ENCODE data around the gene POLR3C. TPM values are rescaled to one million over a fixed set of nuclear protein-coding genes. Genes with fewer than 3 reads are reported as not detected.
A peak's percentile ranks its signal among the peaks of the same experiment; 100 is the strongest.

POLR3C gene
- total RNA-seq, 4 donors from 2014 or later, result 17.5 to 79.2 (median 34.5) TPM

DNA sequence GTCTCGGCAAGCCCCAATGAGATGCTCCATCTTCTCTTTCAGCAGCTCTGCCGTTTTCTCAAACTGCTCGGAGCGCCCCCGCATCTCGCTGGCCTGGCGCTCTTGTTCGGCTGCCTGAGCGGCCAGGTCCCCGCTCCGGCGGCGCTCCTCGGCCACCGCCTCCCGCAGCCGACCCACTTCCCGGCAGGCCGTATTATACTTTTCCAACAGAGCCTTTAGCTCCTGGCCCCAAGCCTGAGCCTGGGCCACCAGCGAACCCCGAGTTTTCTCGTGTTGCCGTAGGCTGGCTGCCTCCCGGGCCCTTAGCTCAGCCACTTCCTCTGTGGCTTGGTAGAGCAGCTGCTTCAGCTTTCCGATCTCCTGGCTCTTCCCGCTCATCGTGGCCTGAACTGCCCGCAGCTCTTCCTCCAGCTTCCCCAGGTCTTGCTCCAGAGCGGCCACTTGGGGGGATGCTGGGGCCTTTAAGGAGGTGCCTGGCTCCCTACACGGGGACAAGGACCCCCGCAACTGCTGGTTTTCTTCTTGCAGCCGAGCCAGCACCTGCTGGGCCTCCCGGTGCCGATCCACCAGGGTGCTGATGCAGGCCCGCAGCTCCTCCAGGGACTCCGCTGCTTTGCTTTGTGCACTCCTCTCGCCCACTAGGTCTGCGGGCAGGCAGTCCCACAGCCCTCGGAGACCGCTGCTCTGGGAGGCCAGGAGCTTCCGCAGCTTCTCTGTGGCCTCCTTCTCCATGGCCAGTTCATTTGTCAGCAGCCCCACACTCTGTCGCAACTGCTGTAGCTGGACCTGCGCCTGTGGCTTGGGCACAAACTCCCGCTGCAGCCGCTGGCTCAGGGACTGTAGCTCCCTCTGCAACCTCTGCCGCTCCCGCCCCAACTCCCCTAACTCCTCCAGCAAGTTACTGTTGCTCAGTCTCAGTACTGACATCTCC, 48.3 kb downstream of the POLR3C start:
- TF ChIP-seq POLR2A (IDR thresholded peaks at IDR 0.05), result no peak
- TF ChIP-seq, protein P1, sequence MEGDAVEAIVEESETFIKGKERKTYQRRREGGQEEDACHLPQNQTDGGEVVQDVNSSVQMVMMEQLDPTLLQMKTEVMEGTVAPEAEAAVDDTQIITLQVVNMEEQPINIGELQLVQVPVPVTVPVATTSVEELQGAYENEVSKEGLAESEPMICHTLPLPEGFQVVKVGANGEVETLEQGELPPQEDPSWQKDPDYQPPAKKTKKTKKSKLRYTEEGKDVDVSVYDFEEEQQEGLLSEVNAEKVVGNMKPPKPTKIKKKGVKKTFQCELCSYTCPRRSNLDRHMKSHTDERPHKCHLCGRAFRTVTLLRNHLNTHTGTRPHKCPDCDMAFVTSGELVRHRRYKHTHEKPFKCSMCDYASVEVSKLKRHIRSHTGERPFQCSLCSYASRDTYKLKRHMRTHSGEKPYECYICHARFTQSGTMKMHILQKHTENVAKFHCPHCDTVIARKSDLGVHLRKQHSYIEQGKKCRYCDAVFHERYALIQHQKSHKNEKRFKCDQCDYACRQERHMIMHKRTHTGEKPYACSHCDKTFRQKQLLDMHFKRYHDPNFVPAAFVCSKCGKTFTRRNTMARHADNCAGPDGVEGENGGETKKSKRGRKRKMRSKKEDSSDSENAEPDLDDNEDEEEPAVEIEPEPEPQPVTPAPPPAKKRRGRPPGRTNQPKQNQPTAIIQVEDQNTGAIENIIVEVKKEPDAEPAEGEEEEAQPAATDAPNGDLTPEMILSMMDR (IDR thresholded peaks at IDR 0.05), result no peak
- no peaks in the 10 kb centered on the region for H3K27me3 ChIP-seq
- peak overlapping the region; percentile 59 to 85 (median 66) for H3K27ac ChIP-seq
- no peaks in the 10 kb centered on the region for H3K9me3 ChIP-seq
- no peaks in the 10 kb centered on the region for H3K36me3 ChIP-seq
- DNase-seq, result peak in 2 of 3 donors; percentile 45 to 64
- H3K4me1 ChIP-seq, result peaks cover 0 to 9% (median 3%) of the 10 kb centered on the region in 4 donors
- peak overlapping the region; percentile 34 to 57 (median 46) for H3K4me3 ChIP-seq

DNA sequence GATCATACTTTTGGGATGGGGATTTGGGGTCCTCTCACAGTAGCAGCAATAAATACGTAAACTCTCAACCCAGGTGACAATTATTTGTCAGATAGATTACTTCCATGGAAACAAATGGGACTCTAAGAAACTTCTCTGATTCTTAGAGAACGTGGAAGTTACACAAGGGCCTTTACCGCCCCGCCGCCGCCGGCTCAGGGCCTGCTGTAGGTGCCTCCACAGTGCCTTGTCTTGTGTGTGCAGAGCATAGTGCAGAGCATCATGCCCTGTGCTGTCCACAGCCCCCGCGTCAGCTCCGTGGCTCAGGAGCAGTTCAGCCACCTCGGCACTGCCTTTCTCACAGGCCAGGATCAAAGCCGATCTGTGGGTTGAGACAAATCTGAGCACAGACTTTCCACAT, 50.6 kb downstream of the POLR3C start:
- Histone ChIP-seq H3K4me3 (no peak overlapping the region), H3K27ac (no peak overlapping the region), H3K27me3 (no peaks in the 10 kb centered on the region), H3K36me3 (no peaks in the 10 kb centered on the region), H3K9me3 (no peaks in the 10 kb centered on the region), H3K4me1 (peaks cover 0 to 9% (median 3%) of the 10 kb centered on the region in 4 donors)
- TF ChIP-seq POLR2A (IDR thresholded peaks at IDR 0.05), result no peak
- TF ChIP-seq, protein P1 (IDR thresholded peaks at IDR 0.05), result no peak
- DNase-seq, result no peak

DNA sequence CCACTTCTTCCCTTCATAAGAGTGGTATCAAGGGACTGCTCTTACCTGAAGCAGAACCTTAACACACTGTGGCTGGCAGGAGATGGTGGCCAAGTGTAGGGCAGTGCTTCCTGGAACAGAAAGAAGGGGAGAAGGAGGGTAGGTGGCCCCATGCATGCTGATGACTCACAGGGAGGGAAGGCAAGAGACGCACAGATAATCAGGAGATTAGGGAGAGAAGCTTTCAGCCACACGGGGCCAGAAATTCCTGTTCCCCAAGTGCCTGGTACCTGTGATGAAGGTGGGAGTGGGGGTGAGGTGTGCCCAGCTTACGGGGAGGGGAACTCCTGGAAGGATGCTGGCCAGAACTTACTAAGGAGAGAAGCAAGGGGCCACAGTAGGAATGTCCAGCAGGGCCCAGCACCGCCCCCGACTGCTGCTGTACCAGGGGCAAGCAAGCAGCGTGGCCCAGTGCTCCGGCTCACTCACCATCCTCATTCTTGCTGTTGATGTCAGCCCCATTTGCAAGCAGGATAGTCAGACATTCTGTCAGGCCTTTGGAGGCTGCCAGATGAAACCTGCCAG, 54.0 kb downstream of the POLR3C start:
- no peaks in the 10 kb centered on the region for H3K9me3 ChIP-seq
- TF ChIP-seq, protein P1 (IDR thresholded peaks at IDR 0.05), result no peak
- no peak for TF ChIP-seq POLR2A (IDR thresholded peaks at IDR 0.05)
- no peak overlapping the region for H3K4me3 ChIP-seq
- DNase-seq, result peak in 1 of 3 donors; percentile 18
- H3K36me3 ChIP-seq, result no peaks in the 10 kb centered on the region
- no peaks in the 10 kb centered on the region for H3K27me3 ChIP-seq
- no peak overlapping the region for H3K27ac ChIP-seq
- H3K4me1 ChIP-seq, result no peaks in the 10 kb centered on the region

DNA sequence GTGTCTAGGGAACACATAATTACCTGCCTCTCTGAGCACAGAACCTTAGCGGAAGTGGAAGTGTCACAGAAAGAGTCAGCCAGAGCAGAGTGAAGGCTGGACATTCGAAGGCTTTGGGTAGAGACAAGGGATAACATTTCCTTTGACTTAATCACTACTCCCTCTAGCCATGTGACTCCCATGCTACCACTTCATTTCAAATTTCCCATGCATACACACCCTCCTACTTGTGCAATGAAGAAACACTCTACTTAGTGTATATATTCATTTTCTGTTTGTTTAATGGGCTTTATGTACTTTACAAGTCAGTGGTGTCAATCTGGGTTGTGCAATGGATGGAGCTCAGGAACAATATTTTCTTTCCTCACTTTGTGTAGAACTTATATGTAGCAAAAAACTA, 54.7 kb downstream of the POLR3C start:
- no peak overlapping the region for H3K27ac ChIP-seq
- H3K4me1 ChIP-seq, result no peaks in the 10 kb centered on the region
- H3K4me3 ChIP-seq, result no peak overlapping the region
- no peaks in the 10 kb centered on the region for H3K36me3 ChIP-seq
- no peaks in the 10 kb centered on the region for H3K27me3 ChIP-seq
- no peak for DNase-seq
- no peaks in the 10 kb centered on the region for H3K9me3 ChIP-seq
- no peak for TF ChIP-seq POLR2A (IDR thresholded peaks at IDR 0.05)
- TF ChIP-seq, protein P1 (IDR thresholded peaks at IDR 0.05), result no peak

DNA sequence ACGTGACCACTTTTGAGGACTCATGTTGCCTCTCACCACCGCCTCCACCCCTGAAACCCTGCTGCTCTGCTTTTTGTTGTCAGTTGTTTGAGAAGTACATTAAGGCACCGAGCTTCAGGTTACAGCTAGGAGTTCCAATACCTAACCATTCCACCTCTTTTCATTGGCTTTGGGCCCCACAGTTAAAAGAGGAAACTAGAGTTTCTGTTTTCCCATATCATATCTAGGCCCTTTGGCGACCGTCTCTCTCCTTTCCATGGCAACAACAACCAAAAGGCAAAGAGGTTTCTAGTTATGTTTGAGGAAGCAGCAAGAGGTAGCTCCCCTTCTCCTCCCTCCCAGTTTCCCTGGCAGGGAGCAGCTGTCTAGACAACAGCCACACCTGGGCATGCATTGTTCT, 55.8 kb downstream of the POLR3C start:
- H3K4me1 ChIP-seq, result no peaks in the 10 kb centered on the region
- no peak for DNase-seq
- TF ChIP-seq POLR2A (IDR thresholded peaks at IDR 0.05), result no peak
- TF ChIP-seq, protein P1 (IDR thresholded peaks at IDR 0.05), result no peak

More for the DNA sequence above, 55.8 kb downstream of the POLR3C start:
- Histone ChIP-seq H3K36me3 (no peaks in the 10 kb centered on the region), H3K4me3 (no peak overlapping the region), H3K27ac (no peak overlapping the region), H3K9me3 (no peaks in the 10 kb centered on the region), H3K27me3 (no peaks in the 10 kb centered on the region)

Data from Peyer's patch (tissue), 4 donors.